SK-N-SH (cell line): Measurements from ENCODE around the gene CHID1.

Experiments used
- ELF1 ChIP-seq: IDR thresholded peaks from 2 replicates; pipeline ENCODE4 v1.4.0; 2012
- EP300 ChIP-seq, 2 experiments: IDR thresholded peaks; 2 replicates each; pipeline versions ENCODE4 v1.4.0 to v1.6.1; 2012; ENCODE audit warnings: borderline replicate concordance in 1 of 2, low read depth in 1 of 2, low read length in 1 of 2
- GABPA ChIP-seq: IDR thresholded peaks from 2 replicates; pipeline ENCODE4 v1.4.0; 2012; ENCODE audit warnings: low read depth, mild to moderate bottlenecking
- GATA2 ChIP-seq: sonication (generic); formaldehyde crosslinking; IDR thresholded peaks from 2 replicates; pipeline ENCODE4 v1.5.0; 2020; ENCODE audit warnings: mild to moderate bottlenecking, missing genetic modification reagents
- RAD21 ChIP-seq: IDR thresholded peaks from 2 replicates; pipeline ENCODE4 v1.6.1; 2012; ENCODE audit warnings: mild to moderate bottlenecking, low read length
- SIN3A ChIP-seq: IDR thresholded peaks from 2 replicates; pipeline ENCODE4 v1.6.1; 2012; ENCODE audit warnings: low read depth, mild to moderate bottlenecking, low read length, moderate library complexity, borderline replicate concordance
- TF ChIP-seq, protein P1 (sequence below): IDR thresholded peaks from 2 replicates; pipeline ENCODE4 v1.4.0; 2012; ENCODE audit warnings: low read depth
- TF ChIP-seq, protein P2 (sequence below): IDR thresholded peaks from 2 replicates; pipeline ENCODE4 v1.6.1; 2012; ENCODE audit warnings: mild to moderate bottlenecking, low read depth, low read length, moderate library complexity
- TF ChIP-seq, protein P3 (sequence below): fragments of 200-600 bp; sonication (generic); IDR thresholded peaks from 2 replicates; pipeline ENCODE4 v1.6.1; 2017; ENCODE audit warnings: antibody characterized with exemption, mild to moderate bottlenecking, moderate library complexity

DNA sequence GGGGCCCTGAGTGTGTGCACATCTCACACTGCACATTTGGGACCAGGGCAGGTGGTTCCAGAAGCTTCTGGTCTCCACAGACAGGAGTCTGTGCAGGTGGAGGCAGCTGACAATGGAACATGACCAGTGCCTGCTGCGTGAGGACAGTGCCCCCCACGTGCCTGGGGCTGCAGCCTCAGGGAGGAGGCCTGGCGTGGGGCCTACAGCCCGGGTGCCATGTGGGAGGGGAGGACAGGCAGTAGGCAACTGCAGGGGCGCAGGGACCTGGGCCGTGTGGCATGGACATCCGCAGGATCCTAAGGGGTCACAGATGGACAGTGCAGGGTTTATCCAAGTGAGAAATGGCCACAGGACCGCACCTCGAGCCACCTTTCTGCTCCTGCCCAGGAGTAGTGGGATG lies 39.1 kb downstream of the CHID1 start:
- no peak for TF ChIP-seq EP300 (IDR thresholded peaks at IDR 0.05; ENCODE audit: borderline replicate concordance in 1 of 2, low read depth in 1 of 2, low read length in 1 of 2)
- TF ChIP-seq, protein P1, sequence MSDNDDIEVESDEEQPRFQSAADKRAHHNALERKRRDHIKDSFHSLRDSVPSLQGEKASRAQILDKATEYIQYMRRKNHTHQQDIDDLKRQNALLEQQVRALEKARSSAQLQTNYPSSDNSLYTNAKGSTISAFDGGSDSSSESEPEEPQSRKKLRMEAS = no peak
- TF ChIP-seq, protein P2, sequence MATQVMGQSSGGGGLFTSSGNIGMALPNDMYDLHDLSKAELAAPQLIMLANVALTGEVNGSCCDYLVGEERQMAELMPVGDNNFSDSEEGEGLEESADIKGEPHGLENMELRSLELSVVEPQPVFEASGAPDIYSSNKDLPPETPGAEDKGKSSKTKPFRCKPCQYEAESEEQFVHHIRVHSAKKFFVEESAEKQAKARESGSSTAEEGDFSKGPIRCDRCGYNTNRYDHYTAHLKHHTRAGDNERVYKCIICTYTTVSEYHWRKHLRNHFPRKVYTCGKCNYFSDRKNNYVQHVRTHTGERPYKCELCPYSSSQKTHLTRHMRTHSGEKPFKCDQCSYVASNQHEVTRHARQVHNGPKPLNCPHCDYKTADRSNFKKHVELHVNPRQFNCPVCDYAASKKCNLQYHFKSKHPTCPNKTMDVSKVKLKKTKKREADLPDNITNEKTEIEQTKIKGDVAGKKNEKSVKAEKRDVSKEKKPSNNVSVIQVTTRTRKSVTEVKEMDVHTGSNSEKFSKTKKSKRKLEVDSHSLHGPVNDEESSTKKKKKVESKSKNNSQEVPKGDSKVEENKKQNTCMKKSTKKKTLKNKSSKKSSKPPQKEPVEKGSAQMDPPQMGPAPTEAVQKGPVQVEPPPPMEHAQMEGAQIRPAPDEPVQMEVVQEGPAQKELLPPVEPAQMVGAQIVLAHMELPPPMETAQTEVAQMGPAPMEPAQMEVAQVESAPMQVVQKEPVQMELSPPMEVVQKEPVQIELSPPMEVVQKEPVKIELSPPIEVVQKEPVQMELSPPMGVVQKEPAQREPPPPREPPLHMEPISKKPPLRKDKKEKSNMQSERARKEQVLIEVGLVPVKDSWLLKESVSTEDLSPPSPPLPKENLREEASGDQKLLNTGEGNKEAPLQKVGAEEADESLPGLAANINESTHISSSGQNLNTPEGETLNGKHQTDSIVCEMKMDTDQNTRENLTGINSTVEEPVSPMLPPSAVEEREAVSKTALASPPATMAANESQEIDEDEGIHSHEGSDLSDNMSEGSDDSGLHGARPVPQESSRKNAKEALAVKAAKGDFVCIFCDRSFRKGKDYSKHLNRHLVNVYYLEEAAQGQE = no peak
- TF ChIP-seq, protein P3, sequence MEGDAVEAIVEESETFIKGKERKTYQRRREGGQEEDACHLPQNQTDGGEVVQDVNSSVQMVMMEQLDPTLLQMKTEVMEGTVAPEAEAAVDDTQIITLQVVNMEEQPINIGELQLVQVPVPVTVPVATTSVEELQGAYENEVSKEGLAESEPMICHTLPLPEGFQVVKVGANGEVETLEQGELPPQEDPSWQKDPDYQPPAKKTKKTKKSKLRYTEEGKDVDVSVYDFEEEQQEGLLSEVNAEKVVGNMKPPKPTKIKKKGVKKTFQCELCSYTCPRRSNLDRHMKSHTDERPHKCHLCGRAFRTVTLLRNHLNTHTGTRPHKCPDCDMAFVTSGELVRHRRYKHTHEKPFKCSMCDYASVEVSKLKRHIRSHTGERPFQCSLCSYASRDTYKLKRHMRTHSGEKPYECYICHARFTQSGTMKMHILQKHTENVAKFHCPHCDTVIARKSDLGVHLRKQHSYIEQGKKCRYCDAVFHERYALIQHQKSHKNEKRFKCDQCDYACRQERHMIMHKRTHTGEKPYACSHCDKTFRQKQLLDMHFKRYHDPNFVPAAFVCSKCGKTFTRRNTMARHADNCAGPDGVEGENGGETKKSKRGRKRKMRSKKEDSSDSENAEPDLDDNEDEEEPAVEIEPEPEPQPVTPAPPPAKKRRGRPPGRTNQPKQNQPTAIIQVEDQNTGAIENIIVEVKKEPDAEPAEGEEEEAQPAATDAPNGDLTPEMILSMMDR = no peak
- TF ChIP-seq ELF1 = no peak
- no peak for TF ChIP-seq GABPA
- TF ChIP-seq RAD21 = no peak
- no peak for TF ChIP-seq GATA2 (CRISPR knock-in tag)
- no peak for TF ChIP-seq SIN3A
